GM21367 (cell line): Measurements from ENCODE around the gene HGFAC.
"Not testable (repeated sequence)": the region's sequence is repeated elsewhere in the genome, so short reads cannot be mapped to it uniquely, and the experiment has no call there.

Experiments
- ATAC-seq: cut with Tn5 transposase; IDR thresholded peaks from one replicate; pipeline ENCODE4 v1.9.1; 2021; ENCODE audit not compliant: unreplicated experiment

HGFAC gene

GRCh38 chr4:3440979-3441500 is 728 bp upstream of the HGFAC start:
- no peak for ATAC-seq

DNA sequence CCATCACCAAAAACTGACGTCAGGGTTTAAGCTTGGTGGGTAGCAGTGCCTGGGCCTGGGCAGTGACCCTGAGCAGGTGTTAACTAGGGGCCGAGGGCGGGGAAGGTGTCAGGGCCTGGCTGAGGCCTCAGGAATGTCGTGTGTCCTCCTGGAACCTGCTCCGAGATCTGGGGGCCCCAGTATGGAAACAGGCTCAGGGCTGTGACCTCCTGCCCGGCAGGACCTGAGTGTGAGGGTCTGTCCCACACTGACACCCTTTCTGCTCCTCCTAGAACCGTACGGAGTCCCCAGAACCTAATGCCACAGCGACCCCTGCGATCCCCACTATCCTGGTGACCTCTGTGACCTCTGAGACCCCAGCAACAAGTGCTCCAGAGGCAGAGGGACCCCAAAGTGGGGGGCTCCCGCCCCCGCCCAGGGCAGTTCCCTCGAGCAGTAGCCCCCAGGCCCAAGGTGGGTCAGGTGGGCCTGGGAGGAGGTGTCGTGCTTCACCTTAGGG is 741 bp downstream of the HGFAC start:
- ATAC-seq, result no peak

DNA sequence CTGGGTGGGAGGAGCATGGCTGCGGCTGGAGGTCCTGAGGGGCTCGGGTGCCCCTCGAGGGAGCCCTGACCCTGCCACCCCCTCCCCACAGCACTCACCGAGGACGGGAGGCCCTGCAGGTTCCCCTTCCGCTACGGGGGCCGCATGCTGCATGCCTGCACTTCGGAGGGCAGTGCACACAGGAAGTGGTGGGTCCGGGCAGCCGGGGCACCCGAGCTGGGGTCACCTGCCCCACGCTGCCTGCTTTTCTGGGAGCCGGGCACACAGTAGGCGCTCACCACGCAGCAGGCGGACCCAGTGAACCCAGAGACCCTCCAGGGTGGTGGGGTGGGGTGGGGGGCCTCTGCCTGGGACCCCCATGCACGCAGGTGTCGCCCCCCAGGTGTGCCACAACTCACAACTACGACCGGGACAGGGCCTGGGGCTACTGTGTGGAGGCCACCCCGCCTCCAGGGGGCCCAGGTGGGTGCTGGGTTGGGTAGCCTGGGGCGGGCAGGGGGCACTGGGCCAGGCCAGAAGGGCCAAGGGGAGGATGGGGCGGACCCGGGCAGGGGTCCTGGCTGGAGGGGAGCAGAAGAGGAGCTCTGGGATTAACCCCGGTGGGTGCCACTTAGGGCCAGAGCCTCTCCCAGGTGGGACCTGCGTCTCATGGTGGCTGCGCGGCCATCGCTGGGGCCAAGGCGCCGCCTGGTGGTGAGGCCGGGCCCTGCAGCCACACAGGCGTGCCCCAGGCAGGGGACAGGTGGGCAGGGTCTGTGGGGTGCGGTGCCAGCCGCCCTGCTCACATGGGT is 1.4 kb downstream of the HGFAC start:
- peak; percentile 41 for ATAC-seq

- ATAC-seq, result no peak
These were observed 2.1 kb downstream of the HGFAC start for GRCh38 chr4:3443750-3444309.

DNA sequence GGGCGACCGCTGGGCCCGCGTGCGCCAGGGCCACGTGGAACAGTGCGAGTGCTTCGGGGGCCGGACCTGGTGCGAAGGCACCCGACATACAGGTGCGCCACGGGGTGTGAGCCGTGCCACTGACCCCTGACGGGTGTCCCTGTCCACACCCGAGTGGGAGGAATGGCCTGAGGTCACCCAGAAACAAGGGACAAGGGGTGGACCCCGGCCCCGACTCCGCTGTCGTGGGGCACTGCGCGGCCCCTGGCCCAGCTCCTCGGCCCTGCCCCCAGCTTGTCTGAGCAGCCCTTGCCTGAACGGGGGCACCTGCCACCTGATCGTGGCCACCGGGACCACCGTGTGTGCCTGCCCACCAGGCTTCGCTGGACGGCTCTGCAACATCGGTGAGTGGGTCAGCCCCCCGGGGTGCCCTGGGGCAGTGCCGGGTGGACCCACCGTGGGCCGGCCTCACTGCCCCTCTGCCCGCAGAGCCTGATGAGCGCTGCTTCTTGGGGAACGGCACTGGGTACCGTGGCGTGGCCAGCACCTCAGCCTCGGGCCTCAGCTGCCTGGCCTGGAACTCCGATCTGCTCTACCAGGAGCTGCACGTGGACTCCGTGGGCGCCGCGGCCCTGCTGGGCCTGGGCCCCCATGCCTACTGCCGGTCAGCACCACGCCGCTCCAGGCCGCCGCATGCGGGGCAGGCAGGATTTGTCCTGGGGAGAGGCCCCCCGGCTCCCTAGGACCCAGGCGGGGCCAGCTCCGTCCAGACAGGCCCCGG is 2.8 kb downstream of the HGFAC start:
- no peak for ATAC-seq

DNA sequence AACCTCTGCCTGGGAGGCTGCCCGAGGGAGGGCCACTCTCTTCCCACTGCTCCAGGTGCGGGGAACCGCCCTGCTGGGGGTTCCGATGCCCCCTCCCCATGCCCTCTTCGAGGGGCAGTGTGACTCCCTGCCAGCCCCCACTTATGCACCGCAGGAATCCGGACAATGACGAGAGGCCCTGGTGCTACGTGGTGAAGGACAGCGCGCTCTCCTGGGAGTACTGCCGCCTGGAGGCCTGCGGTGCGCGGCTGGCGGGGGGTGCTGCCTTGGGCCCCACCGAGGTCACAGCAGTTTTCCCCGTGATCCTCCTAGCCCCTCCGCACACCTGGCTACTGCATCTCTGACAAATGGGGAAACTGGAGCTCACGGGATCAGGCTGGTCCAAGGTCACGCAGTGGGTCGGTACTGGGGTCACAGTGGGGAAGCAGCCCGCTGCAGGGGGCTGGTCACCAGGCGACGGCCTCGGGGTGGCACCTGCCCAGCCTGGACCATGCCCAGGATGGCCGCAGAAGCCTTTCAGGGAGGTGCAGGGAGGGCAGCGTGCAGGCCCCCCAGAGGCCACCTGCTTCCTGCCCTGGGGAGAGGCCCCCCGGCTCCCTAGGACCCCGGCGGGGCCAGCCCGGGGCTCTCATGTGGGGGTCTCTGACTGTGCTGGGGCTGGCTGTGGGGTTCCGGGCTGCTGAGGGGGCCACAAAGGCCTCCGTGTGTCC is 3.5 kb downstream of the HGFAC start:
- no peak for ATAC-seq

GRCh38 chr4:3445829-3446545 is 4.2 kb downstream of the HGFAC start:
- no peak for ATAC-seq

GRCh38 chr4:3446631-3447320 is 5.0 kb downstream of the HGFAC start:
- no peak for ATAC-seq

GRCh38 chr4:3447431-3448395 is 5.9 kb downstream of the HGFAC start:
- no peak for ATAC-seq

GRCh38 chr4:3449047-3449573 is 7.3 kb downstream of the HGFAC start:
- no peak for ATAC-seq

GRCh38 chr4:3449574-3450534 is 8.1 kb downstream of the HGFAC start:
- no peak for ATAC-seq

DNA sequence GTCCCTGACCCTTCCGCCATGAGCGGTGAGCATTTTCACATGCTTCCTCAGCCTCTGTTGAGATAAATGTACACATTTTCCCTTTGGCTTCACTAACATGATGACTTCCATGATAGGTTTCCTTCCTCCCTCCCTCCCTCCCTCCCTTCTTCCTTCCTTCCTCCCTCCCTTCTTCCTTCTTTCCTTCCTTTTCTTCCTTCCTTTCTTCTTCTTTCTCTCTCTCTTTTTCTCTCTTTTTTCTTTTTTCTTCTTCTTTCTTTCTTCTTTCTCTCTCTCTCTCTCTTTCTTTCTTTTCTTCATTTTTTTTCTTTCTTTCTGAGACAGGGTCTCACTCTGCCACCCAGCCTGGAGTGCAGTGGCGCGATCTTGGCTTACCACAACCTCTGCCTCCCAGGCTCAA is 8.9 kb downstream of the HGFAC start:
- no peak for ATAC-seq

DNA sequence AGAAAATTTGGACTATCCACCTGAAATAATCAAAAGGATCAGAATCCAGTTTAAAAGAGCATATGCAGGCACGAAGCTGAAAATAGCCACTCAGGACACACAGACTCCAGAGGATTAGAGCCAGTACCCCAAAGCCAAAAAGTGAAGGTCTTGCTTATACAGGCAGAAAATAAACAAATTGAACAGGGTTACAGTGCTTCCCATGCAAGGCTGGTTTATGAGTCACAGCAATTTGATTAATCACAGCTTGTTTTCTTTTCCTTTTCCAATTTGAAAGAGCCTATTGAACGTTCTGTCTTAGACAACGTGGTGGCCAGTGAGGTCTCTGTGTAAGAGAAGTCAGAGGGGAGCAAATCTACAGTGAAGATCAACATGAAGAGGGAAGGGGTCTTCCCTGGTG is 10.2 kb downstream of the HGFAC start:
- no peak for ATAC-seq

- no peak for ATAC-seq
These were observed 10.6 kb downstream of the HGFAC start for GRCh38 chr4:3452376-3452775.

DNA sequence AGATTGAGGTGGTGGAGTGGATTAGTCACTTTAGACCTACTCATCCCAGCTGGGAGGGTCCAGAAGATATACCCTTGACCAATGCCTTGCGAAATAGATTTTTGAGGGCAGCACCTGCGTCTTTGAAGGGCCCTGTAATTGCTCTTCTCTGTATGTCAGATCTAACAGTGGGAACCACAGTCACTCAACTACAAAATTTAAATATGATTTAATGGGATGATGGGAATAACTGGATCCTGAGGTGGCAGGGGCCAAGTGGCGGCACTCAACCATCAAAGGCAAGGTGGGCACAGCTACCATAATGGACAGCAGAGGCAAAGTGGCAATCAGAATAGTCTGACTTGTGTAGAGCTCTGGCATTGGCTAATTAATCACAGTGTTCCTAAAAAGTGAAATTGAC is 13.8 kb downstream of the HGFAC start:
- ATAC-seq, result not testable (repeated sequence)

- no peak for ATAC-seq
These were observed 16.6 kb downstream of the HGFAC start for GRCh38 chr4:3458371-3458770.

DNA sequence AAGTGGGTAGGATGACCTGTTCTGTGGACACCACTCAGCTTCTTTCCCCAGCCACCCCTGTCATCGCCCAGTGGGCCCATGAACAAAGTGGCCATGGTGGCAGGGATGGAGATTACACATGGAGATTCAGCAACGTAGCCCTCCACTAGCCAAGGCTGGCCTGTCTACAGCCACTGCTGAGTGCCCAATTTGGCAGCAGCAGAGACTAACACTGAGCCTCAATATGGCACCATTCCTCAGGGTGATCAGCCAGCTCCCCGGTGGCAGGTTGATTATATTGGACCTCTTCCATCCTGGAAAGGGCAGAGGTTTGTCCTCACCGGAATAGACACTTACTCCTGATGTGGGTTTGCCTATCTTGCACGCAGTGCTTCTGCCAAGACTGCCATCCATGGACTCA is 17.4 kb downstream of the HGFAC start:
- not testable (repeated sequence) for ATAC-seq
